H1 (cell line): ENCODE results near the gene LPAR3. TPM values are rescaled to one million over a fixed set of nuclear protein-coding genes. Genes with fewer than 3 reads are reported as not detected.

ENCODE experiments used
- CTCF ChIA-PET: fragments of 300-600 bp; sonication (Branson Sonifier 250); formaldehyde crosslinking; loops from one replicate; lab custom pipeline; 2021; ENCODE audit not compliant: partially characterized antibody; lab: Charles Lee
- POLR2A ChIA-PET: fragments of 300-600 bp; sonication (Branson Sonifier 250); formaldehyde crosslinking; loops from one replicate; lab custom pipeline; 2021; ENCODE audit warnings: inconsistent platforms; ENCODE audit not compliant: partially characterized antibody; lab: Charles Lee
- DNase-seq, 2 experiments: peaks; one replicate each; pipeline versions ENCODE4 v3.0.0 to v3.0.0-alpha.2; 2010 to 2022; ENCODE audit warnings: low spot score in 2 of 2, low read depth in 1 of 2, mixed read lengths in 1 of 2
- FAIRE-seq: peaks from 2 replicates; lab custom pipeline; 2011; peaks lifted over from hg19 to GRCh38; lab: Jason Lieb, UNC
- H2AFZ ChIP-seq: 2 replicates; pipeline ENCODE4 v1.8.1; 2012; ENCODE audit warnings: low read length, inconsistent platforms
- H2AK5ac ChIP-seq: 2 replicates; pipeline ENCODE4 v1.6.1; 2013; ENCODE audit warnings: low read depth, low read length
- H2BK120ac ChIP-seq: replicated peaks from 2 replicates; pipeline ENCODE3; 2013; ENCODE audit warnings: low read depth, low read length, inconsistent platforms
- H2BK12ac ChIP-seq: 2 replicates; pipeline ENCODE4 v1.6.1; 2013; ENCODE audit warnings: low read depth, low read length
- H2BK15ac ChIP-seq: 2 replicates; pipeline ENCODE4 v1.6.1; 2013; ENCODE audit warnings: low read length
- H2BK20ac ChIP-seq: 2 replicates; pipeline ENCODE4 v1.6.1; 2013; ENCODE audit warnings: low read length
- H2BK5ac ChIP-seq: 2 replicates; pipeline ENCODE4 v1.6.1; 2013; ENCODE audit warnings: low read depth, low read length
- H3K14ac ChIP-seq: 2 replicates; pipeline ENCODE4 v1.6.1; 2013; ENCODE audit warnings: inconsistent platforms; ENCODE audit not compliant: insufficient read length
- H3K18ac ChIP-seq: 2 replicates; pipeline ENCODE4 v1.6.1; 2013; ENCODE audit warnings: low read length; ENCODE audit errors: extremely low read depth
- H3K23ac ChIP-seq: 2 replicates; pipeline ENCODE4 v1.6.1; 2013; ENCODE audit warnings: inconsistent platforms; ENCODE audit not compliant: insufficient read length
- H3K23me2 ChIP-seq: 2 replicates; pipeline ENCODE4 v1.6.1; 2013; ENCODE audit warnings: low read depth, low read length
- H3K27ac ChIP-seq: 2 replicates; pipeline ENCODE4 v1.6.1; 2011; ENCODE audit warnings: low read depth, low read length, inconsistent platforms
- H3K27me3 ChIP-seq, 4 experiments: replicated peaks in 1 of 4; 1 replicate in 1 of 4; 2 replicates in 3 of 4; pipeline versions ENCODE4 v1.6.1 to v1.8.1; 2011 to 2013; ENCODE audit warnings: low read length in 3 of 4, mild to moderate bottlenecking in 3 of 4, inconsistent platforms in 2 of 4, mixed read lengths in 2 of 4, moderate library complexity in 1 of 4; ENCODE audit not compliant: control insufficient read depth in 3 of 4, insufficient read depth in 3 of 4; ENCODE audit errors: extremely low read depth in 1 of 4
- H3K36me3 ChIP-seq, 4 experiments: 2 replicates each; pipeline versions ENCODE4 v1.6.1 to v1.8.1; 2011 to 2013; ENCODE audit warnings: mild to moderate bottlenecking in 4 of 4, low read length in 3 of 4, moderate library complexity in 2 of 4, control low read depth in 1 of 4, inconsistent platforms in 1 of 4; ENCODE audit not compliant: insufficient read depth in 4 of 4, control insufficient read depth in 2 of 4
- H3K4ac ChIP-seq: replicated peaks from 2 replicates; pipeline ENCODE3; 2013; ENCODE audit warnings: low read length, low read depth, mixed read lengths, inconsistent platforms; ENCODE audit not compliant: insufficient read length
- H3K4me1 ChIP-seq, 4 experiments: replicated peaks in 1 of 4; 1 replicate in 1 of 4; 2 replicates in 3 of 4; pipeline versions ENCODE4 v1.6.1 to v1.8.1; 2011 to 2013; ENCODE audit warnings: low read length in 3 of 4, inconsistent platforms in 2 of 4, mixed read lengths in 1 of 4; ENCODE audit not compliant: insufficient read depth in 4 of 4, control insufficient read depth in 3 of 4
- H3K4me2 ChIP-seq, 2 experiments: 2 replicates each; pipeline versions ENCODE4 v1.6.1 to v1.8.1; 2011 to 2013; ENCODE audit warnings: low read depth in 2 of 2, low read length in 2 of 2, control low read depth in 1 of 2, inconsistent platforms in 1 of 2, mild to moderate bottlenecking in 1 of 2; ENCODE audit not compliant: insufficient read depth in 1 of 2
- H3K4me3 ChIP-seq, 4 experiments: fragments of 200-600, 300-600 bp in 1 of 4; sonication (generic), shearing (Covaris generic), sonication (Bioruptor Twin) in 1 of 4; 2 replicates each; pipeline versions ENCODE4 v1.5.1 to v1.8.1; 2011 to 2016; ENCODE audit warnings: low read length in 4 of 4, low read depth in 3 of 4, control low read depth in 2 of 4, inconsistent platforms in 2 of 4, mild to moderate bottlenecking in 2 of 4, mixed read lengths in 1 of 4, moderate library complexity in 1 of 4; ENCODE audit not compliant: insufficient read depth in 2 of 4; ENCODE audit errors: extremely low read depth in 1 of 4
- H3K56ac ChIP-seq: replicated peaks from 2 replicates; pipeline ENCODE3; 2013; ENCODE audit warnings: low read depth, mild to moderate bottlenecking, mixed read lengths, low read length, inconsistent platforms; ENCODE audit not compliant: insufficient read length
- H3K79me1 ChIP-seq: 2 replicates; pipeline ENCODE4 v1.6.1; 2013; ENCODE audit warnings: low read depth, low read length, control low read depth
- H3K79me2 ChIP-seq, 2 experiments: 2 replicates each; pipeline versions ENCODE4 v1.6.1 to v1.8.1; 2012 to 2013; ENCODE audit warnings: low read length in 2 of 2, mild to moderate bottlenecking in 2 of 2, inconsistent platforms in 1 of 2; ENCODE audit not compliant: insufficient read depth in 2 of 2, control insufficient read depth in 1 of 2
- H3K9ac ChIP-seq, 4 experiments: replicated peaks in 1 of 4; 1 replicate in 1 of 4; 2 replicates in 3 of 4; pipeline versions ENCODE4 v1.6.1 to v1.8.1; 2011 to 2013; ENCODE audit warnings: low read depth in 3 of 4, low read length in 3 of 4, control low read depth in 2 of 4, mild to moderate bottlenecking in 2 of 4, moderate library complexity in 2 of 4, inconsistent platforms in 1 of 4; ENCODE audit errors: extremely low read depth in 1 of 4
- H3K9me3 ChIP-seq, 2 experiments: 2 replicates each; pipeline versions ENCODE4 v1.6.1 to v1.8.1; 2012 to 2013; ENCODE audit warnings: mild to moderate bottlenecking in 2 of 2, moderate library complexity in 2 of 2, control low read depth in 1 of 2, inconsistent platforms in 1 of 2, low read depth in 1 of 2, low read length in 1 of 2, mixed read lengths in 1 of 2; ENCODE audit not compliant: insufficient read depth in 2 of 2
- H4K20me1 ChIP-seq, 2 experiments: replicated peaks in 1 of 2; 2 replicates each; pipeline versions ENCODE3 to v1.8.1; 2011 to 2013; ENCODE audit warnings: inconsistent platforms in 2 of 2, low read length in 2 of 2, mild to moderate bottlenecking in 1 of 2; ENCODE audit not compliant: insufficient read depth in 2 of 2, control insufficient read depth in 1 of 2
- H4K5ac ChIP-seq: 2 replicates; pipeline ENCODE4 v1.6.1; 2013; ENCODE audit warnings: low read length, low read depth, mixed read lengths, inconsistent platforms; ENCODE audit not compliant: insufficient read length
- H4K8ac ChIP-seq: 2 replicates; pipeline ENCODE4 v1.8.0; 2013; ENCODE audit warnings: mild to moderate bottlenecking, moderate library complexity, low read length, inconsistent platforms; ENCODE audit not compliant: insufficient read depth; ENCODE audit errors: extremely low read depth
- H4K91ac ChIP-seq: replicated peaks from 2 replicates; pipeline ENCODE3; 2013; ENCODE audit warnings: low read length, mixed read lengths, inconsistent platforms; ENCODE audit not compliant: insufficient read length
- ATF2 ChIP-seq: IDR thresholded peaks from 2 replicates; pipeline ENCODE4 v1.6.1; 2012; ENCODE audit warnings: low read length, inconsistent platforms
- BCL11A ChIP-seq, 2 experiments: IDR thresholded peaks; one replicate each; pipeline ENCODE4 v1.6.1; 2011; ENCODE audit warnings: low read depth in 2 of 2, low read length in 2 of 2, mild to moderate bottlenecking in 2 of 2
- BRCA1 ChIP-seq: IDR thresholded peaks from 2 replicates; pipeline ENCODE4 v1.6.1; 2012; ENCODE audit warnings: low read depth, low read length, improper control_type of control experiment
- CBX8 ChIP-seq: fragments of 300-800, 300-1000 bp; sonication (generic); IDR thresholded peaks from 2 replicates; pipeline ENCODE4 v1.7.1; 2016; ENCODE audit warnings: low read depth, low read length, borderline replicate concordance
- KDM1A ChIP-seq: fragments of 200-600, 300-600 bp; sonication (generic); IDR thresholded peaks from 2 replicates; pipeline ENCODE4 v1.7.1; 2016; ENCODE audit warnings: mild to moderate bottlenecking, low read length, borderline replicate concordance
- RXRA ChIP-seq: IDR thresholded peaks from 2 replicates; pipeline ENCODE4 v1.6.1; 2011; ENCODE audit warnings: low read depth, mild to moderate bottlenecking, low read length, moderate library complexity; ENCODE audit not compliant: insufficient read depth
- SIX5 ChIP-seq: IDR thresholded peaks from 2 replicates; pipeline ENCODE4 v1.6.1; 2011; ENCODE audit warnings: mild to moderate bottlenecking, low read depth, low read length
- SP1 ChIP-seq: IDR thresholded peaks from 2 replicates; pipeline ENCODE4 v1.6.1; 2011; ENCODE audit warnings: low read depth, low read length
- SRF ChIP-seq: IDR thresholded peaks from 2 replicates; pipeline ENCODE4 v1.6.1; 2011; ENCODE audit warnings: mild to moderate bottlenecking, low read depth, low read length, moderate library complexity
- TAF7 ChIP-seq: optimal IDR thresholded peaks from 2 replicates; pipeline ENCODE3; 2011; ENCODE audit warnings: low read depth, mild to moderate bottlenecking, inconsistent platforms, low read length, moderate library complexity, borderline replicate concordance
- WGBS, 2 experiments: shearing (Covaris generic) in 1 of 2; methylation state at CpG; one replicate each; pipeline versions ENCODE4 v1.1.6 to v1.1.7; 2013 to 2015; ENCODE audit warnings: low lambda C conversion rate in 2 of 2, mixed read lengths in 2 of 2, inconsistent platforms in 1 of 2, low coverage in 1 of 2, missing lambda C conversion rate in 1 of 2; ENCODE audit not compliant: insufficient replicate concordance in 2 of 2, insufficient coverage in 1 of 2, insufficient read length in 1 of 2; ENCODE audit errors: extremely low coverage in 1 of 2, missing lambda C conversion rate in 1 of 2; 5-methylcytosine and 5-hydroxymethylcytosine counted together
- polyA plus RNA-seq, 7 experiments: library from polyadenylated mRNA; depleted of rRNA in 3 of 7; stranded (reverse) in 5 of 7; unstranded in 2 of 7; fragments of >200 nt in 5 of 7; fragments of 200-250 nt in 2 of 7; gene quantifications; 1 replicate in 5 of 7; 2 replicates in 1 of 7; 4 replicates in 1 of 7; pipeline versions ENCODE4 v1.2.1 to v1.2.3, GENCODE V29; 2011 to 2013; ENCODE audit warnings: missing spikeins in 2 of 7, mixed read lengths in 2 of 7
- total RNA-seq: library from RNA; stranded (reverse); fragmentation: NEBNext Ultra II Directional; extraction: Animal tissue kit (Norgen Biotek cat#: 25700); gene quantifications from 2 replicates; pipeline ENCODE4 v1.2.1, GENCODE V29; 2021

Gene LPAR3
- total and polyA plus RNA-seq, 2 of the 8 experiments (the other 6 are each of a cell fraction or from before 2014, with no cell fraction given) = 17.1 to 25.4 TPM

GRCh38 chr1:84861988-84862644 lies 30.9 kb downstream of the LPAR3 start:
- H4K91ac ChIP-seq = no peak overlapping the region
- 82% methylated on average over 6 of the region's 6 CpGs; no CpG with 5 or more reads in 1 of the 2 experiments for WGBS, 2 experiments
- H3K4ac ChIP-seq = no peak overlapping the region
- H3K36me3 ChIP-seq = peaks cover 0 to 6% (median 3%) of the 10 kb centered on the region in 4 experiments; a peak in 4 of 8 replicates
- H3K23ac ChIP-seq = no peak overlapping the region
- H3K56ac ChIP-seq = no peak overlapping the region
- H4K8ac ChIP-seq = no peak overlapping the region
- H2AK5ac ChIP-seq = no peak overlapping the region
- no peak overlapping the region for H3K4me2 ChIP-seq
- no peaks in the 10 kb centered on the region; the same call in 1 of the 2 replicates for H3K79me1 ChIP-seq
- POLR2A ChIA-PET = no interaction called here
- no peak overlapping the region for H3K18ac ChIP-seq
- H3K9me3 ChIP-seq = no peaks in the 10 kb centered on the region
- H2BK5ac ChIP-seq = no peak overlapping the region
- no peak overlapping the region for H2BK20ac ChIP-seq
- no peak overlapping the region for H3K9ac ChIP-seq
- no peak overlapping the region for H2BK120ac ChIP-seq
- CTCF ChIA-PET = interaction anchor here (0.8 to 1.4 kb wide), 2 partner anchors 8 to 22 kb away, joined by 3 to 4 read pairs; no protein-coding TSS in a partner anchor
- no peak overlapping the region for H2BK12ac ChIP-seq
- no peaks in the 10 kb centered on the region for H3K27me3 ChIP-seq
- H4K5ac ChIP-seq = no peak overlapping the region
- no peak overlapping the region for H2BK15ac ChIP-seq
- peaks cover 0 to 3% of the 10 kb centered on the region in 2 experiments; a peak in 1 of 4 replicates for H3K79me2 ChIP-seq
- H3K14ac ChIP-seq = no peak overlapping the region
- H3K4me3 ChIP-seq = no peak overlapping the region
- DNase-seq (no peak), FAIRE-seq (no peak)
- no peak overlapping the region for H3K27ac ChIP-seq
- H4K20me1 ChIP-seq = peaks cover 2 to 3% of the 10 kb centered on the region in 2 experiments
- H3K23me2 ChIP-seq = no peaks in the 10 kb centered on the region
- H3K4me1 ChIP-seq = no peaks in the 10 kb centered on the region
- H2AFZ ChIP-seq = no peak overlapping the region
- no peak for TF ChIP-seq SP1
- no peak for TF ChIP-seq RXRA
- no peak for TF ChIP-seq TAF7
- TF ChIP-seq SIX5 = no peak
- no peak for TF ChIP-seq CBX8
- no peak for TF ChIP-seq KDM1A
- TF ChIP-seq SRF = no peak
- no peak for TF ChIP-seq ATF2
- no peak for TF ChIP-seq BCL11A (IDR thresholded peaks at IDR 0.05; ENCODE audit: low read depth in 2 of 2, low read length in 2 of 2)
- TF ChIP-seq BRCA1 = no peak
